SH-SY5Y (cell line): Measurements from ENCODE around the gene CYP2C19.

Experiments
- GATA2 ChIP-seq: IDR thresholded peaks from 2 replicates; pipeline ENCODE4 v1.6.1; 2011; ENCODE audit warnings: mild to moderate bottlenecking, low read depth, low read length
- GATA3 ChIP-seq: IDR thresholded peaks from 2 replicates; pipeline ENCODE4 v1.6.1; 2011; ENCODE audit warnings: low read depth, mild to moderate bottlenecking, low read length, moderate library complexity

Gene CYP2C19

DNA sequence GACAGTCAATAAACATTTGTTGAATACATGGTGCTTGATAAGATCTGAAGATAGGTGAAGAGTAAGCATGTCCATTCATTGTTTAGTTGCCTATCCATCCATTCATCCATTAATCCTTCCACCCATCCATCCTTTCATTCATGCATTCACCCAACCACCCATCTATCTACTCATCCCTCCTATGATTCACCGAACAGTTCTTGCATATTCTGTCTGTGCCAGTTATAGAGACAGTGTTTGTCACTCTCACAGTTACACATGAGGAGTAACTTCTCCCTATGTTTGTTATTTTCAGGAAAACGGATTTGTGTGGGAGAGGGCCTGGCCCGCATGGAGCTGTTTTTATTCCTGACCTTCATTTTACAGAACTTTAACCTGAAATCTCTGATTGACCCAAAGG lies 90.0 kb downstream of the CYP2C19 start:
- TF ChIP-seq GATA2 (no peak), GATA3 (no peak)

DNA sequence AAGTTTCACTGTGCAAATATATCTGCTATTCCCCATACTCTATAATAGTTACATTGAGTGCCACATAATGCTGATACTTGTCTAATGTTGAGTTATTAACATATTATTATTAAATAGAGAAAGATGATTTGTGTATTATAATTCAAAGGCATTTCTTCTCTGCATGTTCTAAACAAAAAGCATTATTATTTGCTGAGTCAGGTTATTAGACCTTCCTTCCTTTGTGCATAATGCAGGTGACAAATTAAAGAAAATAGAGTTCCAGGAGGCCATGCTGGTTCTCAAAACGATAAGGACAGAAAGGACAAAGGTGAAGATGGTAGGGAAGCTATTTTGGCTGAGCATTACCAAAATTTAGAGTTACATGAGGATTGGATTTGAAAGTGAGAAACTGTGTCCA lies 90.6 kb downstream of the CYP2C19 start:
- TF ChIP-seq GATA3 (no peak), GATA2 (no peak)

DNA sequence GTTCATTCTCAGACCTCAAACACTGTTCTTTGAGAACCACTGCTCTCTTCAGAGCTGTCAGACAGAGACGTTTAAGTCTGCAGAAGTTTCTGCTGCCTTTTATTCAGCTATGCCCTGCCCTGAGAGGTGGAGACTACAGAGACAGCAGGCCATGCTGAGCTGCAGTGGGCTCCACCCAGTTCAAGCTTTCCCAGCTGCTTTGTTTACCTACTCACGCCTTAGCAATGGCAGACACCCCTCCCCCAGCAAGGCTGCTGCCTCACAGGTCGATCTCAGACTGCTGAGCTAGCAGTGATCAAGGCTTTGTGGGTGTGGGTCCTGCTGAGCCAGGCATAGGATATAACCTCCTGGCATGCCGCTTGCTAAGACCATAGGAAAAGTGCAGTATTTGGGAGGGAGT lies 95.5 kb downstream of the CYP2C19 start:
- TF ChIP-seq GATA3 (no peak), GATA2 (no peak)

DNA sequence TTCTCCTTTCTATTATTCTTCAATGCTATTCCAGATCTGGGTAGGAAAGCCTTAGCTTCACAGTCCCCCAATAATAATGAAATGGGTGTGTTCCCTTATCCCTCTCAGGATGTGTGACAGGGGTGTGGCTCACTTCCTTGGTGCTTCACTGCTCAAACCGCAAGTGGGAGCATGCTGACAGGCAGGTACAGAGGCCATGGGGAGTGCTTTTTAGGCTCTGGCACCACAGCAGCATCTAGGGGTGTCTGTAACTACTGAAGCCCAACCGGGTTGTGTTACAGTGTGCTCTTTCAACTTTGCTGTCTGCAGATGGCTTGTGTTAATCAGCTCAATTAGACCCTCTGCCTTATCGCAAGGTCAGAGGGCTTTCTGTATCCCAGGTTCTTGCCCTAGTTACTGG lies 96.6 kb downstream of the CYP2C19 start:
- TF ChIP-seq GATA2 (no peak), GATA3 (no peak)

DNA sequence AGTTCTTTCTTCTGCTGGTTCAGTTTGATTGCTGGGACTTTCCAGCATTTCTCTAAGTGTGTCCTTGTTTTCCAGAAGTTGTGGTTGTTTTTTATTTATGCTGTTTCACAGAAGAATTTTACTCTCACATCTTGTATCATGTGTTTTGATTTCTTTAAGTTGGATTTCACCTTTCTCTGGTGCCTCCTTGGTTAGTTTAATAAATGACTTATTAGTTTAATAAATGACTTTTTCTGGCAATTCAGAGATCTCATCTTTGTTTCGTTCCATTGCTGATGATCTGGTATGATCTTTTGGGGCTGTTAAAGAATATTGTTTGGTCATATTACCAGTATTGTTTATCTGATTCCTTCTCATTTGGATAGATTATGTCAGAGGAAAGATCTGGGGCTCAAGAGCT lies 116.2 kb downstream of the CYP2C19 start:
- no peak for TF ChIP-seq GATA2
- TF ChIP-seq GATA3: no peak

DNA sequence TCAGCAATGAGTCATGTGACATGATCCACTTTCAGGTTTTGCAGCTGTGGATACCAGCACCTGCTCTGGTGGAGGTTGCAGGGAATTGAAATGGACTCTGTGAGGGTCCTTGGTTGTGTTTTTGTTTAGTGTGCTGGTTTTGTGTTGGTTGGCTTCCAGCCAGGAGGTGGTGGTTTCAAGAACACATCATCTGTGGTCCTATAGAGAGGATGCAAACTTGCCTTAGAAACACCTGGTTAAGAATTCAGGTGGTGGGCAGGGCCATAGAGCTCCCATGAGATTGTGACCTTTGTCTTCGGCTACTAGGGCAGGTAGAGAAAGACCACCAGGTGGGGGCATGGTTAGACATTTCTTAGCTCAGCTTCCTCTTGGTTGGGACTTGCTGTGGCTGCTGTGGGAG lies 116.7 kb downstream of the CYP2C19 start:
- no peak for TF ChIP-seq GATA2
- TF ChIP-seq GATA3: no peak

DNA sequence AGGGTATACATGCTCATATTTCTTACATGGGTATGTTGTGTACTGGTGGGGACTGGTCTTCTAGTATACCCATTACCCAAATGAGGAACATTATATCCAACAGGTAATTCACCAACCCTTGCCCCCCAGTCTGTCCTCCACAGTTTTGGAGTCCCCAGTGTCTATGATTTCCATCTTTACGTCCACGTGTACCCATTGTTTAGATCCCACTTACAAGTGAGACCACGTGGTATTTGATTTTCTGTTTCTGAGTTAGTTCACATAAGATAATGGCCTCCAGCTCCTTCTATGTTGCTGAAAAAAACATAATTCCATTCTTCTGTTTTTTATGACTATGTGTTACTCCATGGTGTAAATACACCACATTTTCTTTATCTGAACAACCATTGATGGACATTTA lies 126.6 kb downstream of the CYP2C19 start:
- no peak for TF ChIP-seq GATA3
- no peak for TF ChIP-seq GATA2

DNA sequence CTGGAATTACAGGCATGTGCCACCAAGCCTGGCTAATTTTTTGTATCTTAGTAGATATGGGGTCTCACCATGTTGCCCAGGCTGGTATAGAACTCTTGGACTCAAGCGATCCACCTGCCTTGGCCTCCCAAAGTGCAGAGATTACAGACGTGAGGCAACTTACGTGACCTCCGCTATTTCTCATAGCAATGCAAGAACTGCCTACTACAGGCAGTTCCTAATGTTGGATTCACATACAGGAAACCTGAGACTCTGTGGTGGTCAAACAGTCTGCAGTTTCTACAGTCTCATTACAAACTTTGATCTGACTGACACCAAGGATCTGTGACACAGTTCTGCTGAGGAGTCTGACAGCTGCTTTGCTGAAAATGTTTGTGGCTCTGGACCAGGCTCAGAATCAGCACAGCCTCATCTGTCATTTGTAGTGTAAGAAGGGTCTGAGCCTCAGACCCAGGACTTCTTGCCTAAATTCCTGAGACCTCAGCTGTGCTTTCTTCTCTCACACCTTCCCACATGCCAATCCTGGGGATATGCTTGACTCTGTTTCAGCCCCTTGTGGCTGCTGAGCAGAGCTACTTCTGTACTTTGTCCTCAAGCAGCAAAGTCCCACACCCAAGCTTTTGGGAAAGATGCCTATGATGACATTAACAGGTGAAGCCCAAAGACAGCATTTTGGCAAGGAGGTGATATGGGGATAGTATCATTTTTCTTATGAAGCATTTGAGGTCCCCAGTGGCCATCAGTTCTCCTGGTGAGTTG lies 128.0 kb downstream of the CYP2C19 start:
- TF ChIP-seq GATA2: no peak
- TF ChIP-seq GATA3: no peak

DNA sequence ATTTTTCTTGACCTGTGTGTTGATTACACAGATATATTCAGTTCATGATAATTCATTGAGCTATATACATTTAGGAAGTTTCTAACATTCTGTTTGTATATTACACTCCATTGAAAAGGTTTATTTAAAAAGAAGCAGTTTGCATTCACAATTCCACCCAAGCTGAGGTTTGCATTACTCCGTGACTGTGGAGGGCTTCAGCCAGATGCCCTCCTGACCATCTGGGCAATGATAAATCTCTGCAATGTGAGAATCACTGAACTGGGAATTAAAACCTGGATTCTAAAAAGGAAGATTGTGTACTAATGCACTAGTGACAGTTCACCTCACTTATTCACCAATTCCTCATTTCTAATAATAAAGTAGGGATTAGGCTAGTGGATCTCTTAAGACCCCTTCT lies 139.6 kb downstream of the CYP2C19 start:
- TF ChIP-seq GATA3: no peak
- TF ChIP-seq GATA2: no peak

DNA sequence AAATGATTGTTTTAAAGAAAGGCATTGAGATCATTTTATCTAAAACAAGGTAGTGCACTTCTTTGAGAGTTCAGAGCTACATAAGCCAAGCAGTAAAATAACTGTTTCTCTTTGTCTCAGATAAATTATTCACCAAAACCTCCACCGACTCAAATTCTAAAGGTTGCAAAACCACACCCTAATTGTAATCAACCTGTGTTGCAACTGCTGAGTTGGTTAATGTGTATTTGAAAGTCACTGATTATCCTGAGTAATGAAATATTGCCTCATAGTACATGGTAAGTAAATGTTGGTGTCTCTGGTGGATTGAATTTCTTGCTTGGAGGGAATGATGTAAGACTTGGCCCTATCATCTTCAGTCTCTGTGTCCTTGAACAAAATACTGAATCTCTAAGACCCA lies 140.1 kb downstream of the CYP2C19 start:
- TF ChIP-seq GATA2 (no peak), GATA3 (no peak)
